CD4-positive, alpha-beta T cell treated with Interferon alpha-2 for 1 hour (primary cell): ENCODE data around the gene CEP70.
A peak's percentile ranks its signal among the peaks of the same experiment; 100 is the strongest.
"Not testable (repeated sequence)": the region's sequence is repeated elsewhere in the genome, so short reads cannot be mapped to it uniquely, and the experiment has no call there.

ENCODE experiments used
- DNase-seq, 2 donors: peaks; one replicate each; pipeline ENCODE4 v3.0.0-alpha.2; 2020 to 2022

The CEP70 gene

DNA sequence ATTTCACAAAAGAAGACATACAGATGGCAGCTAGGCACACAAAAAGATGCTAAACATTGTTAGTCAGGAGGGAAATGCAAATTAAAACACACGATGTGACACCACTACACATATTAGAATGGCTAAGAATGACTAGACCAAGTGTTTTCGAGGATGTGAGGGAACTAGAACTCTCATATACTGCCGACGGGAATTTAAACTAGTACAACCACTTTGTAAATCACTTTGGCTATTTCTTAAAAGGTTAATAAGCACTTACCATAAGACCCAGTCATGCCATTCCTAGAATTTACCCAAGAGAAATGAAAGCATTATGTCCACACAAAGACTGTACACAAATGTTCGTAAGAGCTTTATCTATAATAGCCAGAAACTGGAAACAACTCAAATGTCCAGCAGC is 5.6 kb downstream of the CEP70 start:
- no peak for DNase-seq

DNA sequence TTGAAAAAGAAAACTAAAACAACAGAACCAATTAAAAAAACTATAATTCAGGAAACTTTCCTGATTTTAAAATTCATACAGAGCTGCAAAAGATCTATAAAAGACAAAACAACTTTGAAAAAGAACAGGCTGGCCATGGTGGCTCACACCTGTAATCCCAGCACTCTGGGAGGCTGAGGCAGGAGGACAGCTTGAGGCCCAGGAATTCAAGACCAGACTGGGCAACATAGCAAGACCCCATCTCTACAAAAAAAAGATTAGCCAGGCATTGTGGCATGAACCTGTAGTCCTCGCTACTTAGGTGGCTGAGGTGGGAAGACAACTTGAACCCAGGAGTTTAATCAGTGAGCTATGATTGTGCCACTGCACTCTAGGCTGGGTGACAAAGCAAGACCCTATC is 6.7 kb downstream of the CEP70 start:
- no peak for DNase-seq

DNA sequence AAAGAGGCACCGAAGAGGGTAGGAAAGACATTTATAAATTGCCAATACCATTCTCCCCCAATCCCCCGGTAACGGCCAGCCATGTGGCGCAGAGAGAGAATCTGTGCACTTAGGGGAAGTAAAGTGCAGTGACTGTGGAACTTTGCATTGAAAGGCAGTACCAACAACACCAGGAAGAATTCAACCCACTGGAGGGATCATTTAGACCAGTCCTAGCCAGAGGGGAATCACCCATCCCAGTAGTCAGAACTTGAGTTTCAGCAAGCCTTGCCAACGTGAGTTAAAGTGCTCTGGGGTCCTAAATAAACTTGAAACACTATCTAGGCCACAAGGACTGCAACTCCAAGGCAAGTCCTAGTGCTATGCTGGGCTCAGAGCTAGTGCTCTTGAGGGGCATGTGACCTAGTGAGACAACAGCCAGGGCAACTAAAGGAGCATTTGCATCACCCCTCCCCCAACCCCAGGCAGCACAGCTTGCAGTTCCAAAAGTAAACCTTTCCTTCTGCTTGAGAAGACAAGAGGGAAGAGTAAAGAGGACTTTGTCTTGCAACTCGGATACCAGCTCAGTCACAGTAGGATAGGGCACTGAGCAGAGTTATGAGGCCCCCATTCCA is 15.0 kb downstream of the CEP70 start:
- no peak for DNase-seq

DNA sequence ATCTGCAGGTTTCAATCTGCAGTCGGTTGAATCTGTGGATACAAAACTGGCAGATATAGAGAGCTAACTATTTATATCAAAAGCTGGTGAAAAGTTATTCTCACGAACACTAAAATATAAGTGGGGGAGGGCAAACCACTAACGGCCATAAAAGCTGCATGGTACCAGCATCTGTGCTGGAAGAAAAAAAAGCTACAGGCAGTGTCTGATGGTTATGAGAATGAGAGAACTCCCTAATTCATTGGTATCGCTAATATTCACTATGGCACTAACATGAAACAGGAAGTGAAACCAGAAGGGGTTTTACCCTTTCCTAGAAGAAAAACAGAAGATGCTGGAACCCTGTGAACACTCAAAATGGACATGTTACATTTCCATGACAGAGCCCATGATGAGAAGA is 15.9 kb downstream of the CEP70 start:
- peak in 1 of 2 donors; percentile 21 for DNase-seq

DNA sequence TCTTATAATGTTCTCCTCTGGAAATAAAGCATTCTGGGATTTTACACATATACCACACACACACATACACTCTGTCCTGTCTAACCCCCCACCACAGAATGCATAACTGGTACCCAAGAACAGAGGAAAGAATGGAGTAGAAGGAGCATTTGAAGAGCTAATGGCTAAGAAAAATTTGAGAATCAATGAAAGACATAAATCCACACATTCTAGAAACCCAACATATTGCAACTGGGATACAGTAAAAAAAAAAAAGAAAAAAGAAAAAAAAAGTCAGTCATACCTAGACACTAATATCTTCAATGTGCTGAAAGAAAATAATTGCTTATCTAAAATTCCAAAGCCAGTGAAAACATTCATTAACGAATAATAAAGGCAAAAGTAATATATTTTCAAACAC is 20.9 kb downstream of the CEP70 start:
- no peak for DNase-seq

DNA sequence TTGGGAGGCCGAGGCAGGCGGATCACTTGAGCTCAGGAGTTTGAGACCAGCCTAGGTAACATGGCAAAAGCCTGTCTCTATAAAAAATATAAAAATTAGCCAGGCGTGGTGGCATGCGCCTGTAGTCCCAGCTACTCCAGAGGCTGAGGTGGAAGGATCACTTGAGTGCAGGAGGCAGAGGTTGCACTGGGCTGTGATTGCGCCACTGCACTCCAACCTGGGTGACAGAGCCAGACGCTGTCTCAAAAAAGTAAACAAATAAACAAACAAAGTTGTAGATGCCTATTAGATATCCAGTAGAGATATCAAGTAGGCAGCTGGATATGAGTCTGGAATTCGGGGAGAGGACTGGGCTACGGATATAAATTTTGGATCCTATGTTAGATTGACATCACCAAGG is 24.4 kb downstream of the CEP70 start:
- DNase-seq: not testable (repeated sequence)

DNA sequence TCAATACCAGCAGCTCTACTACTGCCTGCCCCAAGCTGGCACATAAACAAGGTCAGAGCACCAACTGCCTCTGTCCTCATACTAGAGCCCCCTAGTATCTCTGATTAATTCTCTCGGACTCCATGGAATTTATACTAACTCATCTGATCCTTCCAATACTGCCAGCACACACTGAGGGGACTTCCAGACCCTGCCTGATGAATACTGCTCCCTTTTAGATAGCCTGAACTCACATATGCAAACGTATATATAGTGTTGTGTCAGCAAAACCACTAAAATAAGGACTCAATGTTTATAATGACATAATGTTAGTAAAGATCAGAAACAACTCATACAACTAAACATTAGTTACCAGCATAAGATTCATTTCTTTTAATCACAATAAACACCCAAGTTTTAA is 25.0 kb downstream of the CEP70 start:
- no peak for DNase-seq

DNA sequence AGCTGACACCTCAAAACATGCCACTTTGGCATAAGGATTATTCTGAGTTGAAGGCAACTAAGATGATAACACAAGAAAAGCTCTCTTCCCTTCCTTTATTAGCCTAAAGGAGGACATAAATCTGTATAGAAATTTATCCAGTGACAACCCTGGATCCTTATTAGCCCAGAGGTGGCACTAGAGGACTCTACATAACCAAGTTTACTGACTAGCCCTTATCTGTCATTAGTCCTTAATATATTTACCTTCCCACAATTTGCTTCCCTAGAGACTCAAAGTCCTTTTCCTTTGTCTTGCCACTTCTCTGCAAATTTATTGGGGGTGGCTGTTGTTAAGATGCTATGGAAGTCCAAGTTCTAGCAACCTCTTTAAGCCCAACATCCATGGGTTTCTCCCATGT is 26.7 kb downstream of the CEP70 start:
- no peak for DNase-seq

DNA sequence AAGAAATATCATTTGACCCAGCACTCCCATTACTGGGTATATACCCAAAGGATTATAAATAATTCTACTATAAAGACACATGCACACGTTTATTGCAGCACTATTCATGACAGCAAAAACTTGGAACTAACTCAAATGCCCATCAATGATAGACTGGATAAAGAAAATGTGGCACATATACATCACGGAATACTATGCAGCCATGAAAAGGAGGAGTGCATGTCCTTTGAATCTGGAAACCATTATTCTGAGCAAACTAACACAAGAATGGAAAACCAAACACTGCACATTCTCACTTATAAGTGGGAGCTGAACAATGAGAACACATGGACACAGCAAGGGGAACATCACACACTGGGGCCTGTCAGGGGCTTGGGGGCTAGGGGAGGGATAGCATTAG is 27.8 kb downstream of the CEP70 start:
- not testable (repeated sequence) for DNase-seq

DNA sequence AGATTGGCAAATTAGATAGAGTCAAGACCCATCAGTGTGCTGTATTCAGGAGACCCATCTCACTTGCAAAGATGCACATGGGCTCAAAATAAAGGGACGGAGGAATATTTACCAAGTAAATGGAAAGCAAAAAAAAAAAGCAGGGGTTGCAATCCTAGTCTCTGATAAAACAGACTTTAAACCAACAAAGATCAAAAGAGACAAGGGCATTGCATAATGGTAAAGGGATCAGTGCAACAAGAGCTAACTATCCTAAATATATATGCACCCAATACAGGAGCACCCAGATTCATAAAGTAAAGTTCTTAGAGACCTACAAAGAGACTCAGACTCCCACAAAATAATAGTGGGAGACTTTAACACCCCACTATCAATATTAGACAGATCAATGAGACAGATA is 31.2 kb downstream of the CEP70 start:
- DNase-seq: not testable (repeated sequence)

DNA sequence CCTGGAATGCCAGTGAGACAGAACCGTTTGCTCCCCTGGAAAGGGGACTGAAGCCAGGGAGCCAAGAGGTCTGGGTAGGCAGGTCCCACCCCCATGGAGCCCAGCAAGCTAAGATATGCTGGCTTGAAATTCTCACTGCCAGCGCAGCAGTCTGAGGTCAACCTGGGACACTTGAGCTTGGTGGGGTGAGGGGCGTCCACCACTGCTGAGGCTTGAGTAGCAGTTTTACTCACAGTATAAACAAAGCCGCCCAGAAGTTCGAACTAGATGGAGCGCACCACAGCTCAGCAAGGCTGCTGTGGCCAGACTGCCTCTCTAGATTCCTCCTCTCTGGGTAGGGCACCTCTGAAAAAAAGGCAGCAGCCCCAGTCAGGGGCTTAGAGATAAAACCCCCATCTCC is 33.6 kb downstream of the CEP70 start:
- no peak for DNase-seq

DNA sequence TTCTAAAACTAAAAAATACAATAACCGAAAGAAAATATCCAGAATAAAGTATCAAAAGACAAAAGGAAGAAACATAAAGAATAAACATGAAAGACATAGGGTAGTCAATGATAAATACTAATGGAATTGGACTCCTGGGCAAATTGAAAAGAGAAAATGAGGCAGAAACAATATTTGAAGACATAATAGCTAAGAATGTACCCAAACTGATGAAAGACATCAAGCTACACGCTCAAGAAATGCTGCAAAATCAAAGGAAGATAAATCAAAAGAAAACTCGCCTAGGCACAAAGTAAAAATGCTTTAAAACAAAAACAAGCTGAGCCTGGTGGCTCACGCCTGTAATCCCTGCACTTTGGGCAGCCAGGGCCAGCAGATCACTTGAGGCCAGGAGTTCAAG is 34.9 kb downstream of the CEP70 start:
- DNase-seq: no peak

DNA sequence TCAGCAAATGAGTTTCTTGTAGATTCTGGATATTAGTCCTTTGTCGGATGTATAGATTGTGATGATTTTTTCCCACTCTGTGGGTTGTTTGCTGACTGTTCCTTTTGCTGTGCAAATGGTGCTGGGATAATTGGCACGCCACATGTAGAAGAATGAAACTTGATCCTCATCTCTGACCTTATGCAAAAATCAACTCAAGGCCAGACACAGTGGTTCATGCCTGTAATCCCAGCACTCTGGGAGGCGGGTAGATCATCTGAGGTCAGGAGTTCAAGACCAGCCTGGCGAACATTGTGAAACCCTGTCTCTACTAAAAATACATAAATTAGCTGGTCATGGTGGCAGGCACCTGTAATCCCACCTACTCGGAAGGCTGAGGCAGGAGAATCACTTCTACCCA is 39.3 kb downstream of the CEP70 start:
- DNase-seq: not testable (repeated sequence)

DNA sequence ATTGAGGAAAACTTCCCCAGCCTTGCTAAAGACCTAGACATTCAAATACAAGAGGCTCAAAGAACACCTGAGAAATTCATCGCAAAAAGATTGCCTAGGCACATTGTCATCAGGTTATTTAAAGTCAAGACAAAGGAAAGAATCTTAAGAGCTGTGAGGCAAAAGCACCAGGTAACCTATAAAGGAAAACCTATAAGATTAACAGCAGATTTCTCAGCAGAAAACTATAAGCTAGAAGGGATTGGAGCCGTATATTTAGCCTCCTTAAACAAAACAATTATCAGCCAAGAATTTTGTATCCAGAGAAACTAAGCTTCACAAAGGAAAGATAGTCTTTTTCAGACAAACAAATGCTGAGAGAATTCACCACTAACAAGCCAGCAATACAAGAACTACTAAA is 43.1 kb downstream of the CEP70 start:
- DNase-seq: not testable (repeated sequence)

DNA sequence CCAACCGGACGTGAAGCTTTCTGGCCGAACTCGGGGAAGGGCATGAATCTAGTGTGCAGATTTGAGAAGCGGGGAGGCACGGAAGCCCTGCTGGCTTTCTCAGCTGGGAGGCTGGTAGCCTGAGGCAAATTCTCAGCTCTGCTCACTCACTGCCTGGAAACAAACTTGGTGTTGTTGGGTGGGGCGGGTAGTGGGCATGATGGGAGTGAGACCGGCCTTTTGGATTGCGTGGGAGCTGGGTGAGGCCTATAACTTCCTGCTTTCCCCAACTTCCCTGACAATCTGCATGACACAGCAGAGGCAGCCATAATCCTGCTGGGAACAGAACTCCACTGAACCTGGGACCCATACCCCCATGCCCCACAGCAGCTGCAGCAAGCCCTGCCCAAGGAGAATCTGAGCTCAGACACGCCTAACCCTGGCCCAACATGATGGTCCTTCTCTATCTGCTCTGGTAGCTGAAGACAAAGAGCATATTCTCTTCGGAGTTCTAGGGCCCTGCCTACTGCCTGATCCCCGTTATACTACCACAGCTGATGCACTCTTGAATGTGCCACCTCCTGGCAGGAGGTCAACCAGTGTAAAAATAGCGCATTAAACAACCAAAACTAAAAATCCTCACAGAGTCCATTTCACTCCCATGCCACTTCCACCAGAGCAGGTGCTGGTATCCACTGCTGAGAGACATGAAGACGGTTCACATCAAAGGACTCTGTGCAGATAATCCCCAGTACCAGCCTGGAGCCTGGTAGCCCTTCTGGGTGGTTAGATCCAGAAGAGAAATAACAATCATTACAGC is 44.7 kb downstream of the CEP70 start:
- DNase-seq: no peak

DNA sequence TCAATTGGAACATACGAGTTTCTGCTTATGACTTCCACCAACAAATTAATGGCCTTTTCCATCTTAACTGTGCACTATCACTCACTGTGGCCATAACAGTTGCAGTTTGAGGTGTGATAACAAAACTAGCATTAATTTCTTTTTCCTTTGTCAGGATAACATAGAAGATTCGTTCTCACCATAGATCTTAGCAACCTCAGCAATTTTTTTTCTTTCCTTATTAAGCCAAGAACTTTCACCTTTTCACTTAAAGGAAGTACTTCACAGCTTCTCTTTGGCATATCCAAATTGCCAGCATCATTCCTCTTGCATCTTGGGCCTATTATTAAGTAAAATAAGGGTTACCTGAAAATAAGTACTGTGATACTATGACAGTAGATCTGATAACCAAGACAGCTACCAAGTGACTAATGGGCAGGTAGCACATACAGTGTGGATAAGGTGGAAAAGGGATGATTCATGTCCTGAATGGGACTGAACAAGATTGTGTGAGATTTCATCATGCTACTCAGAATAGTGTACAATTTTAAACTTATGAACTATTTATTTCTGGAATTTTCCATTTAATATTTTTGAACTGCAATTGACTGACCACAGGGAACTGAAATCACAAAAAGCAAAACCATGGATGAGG is 46.6 kb downstream of the CEP70 start:
- DNase-seq: no peak

DNA sequence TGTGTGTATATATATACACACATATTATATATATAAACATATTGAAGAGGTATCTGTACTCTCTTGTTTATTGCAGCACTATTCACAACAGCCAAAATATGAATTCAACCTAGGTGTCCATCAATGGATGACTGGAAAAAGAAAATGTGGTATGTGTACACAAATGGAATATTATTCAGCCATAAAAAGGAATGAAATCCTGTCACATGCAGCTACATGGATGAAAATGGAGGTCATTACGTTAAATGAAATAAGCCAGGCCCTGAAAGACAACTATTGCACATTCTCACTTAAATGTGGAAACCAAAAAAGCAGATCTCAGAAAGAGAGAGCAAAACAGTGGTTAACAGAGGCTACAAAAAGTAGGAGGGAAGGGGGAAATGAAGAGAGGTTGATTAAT is 49.5 kb downstream of the CEP70 start:
- no peak for DNase-seq

DNA sequence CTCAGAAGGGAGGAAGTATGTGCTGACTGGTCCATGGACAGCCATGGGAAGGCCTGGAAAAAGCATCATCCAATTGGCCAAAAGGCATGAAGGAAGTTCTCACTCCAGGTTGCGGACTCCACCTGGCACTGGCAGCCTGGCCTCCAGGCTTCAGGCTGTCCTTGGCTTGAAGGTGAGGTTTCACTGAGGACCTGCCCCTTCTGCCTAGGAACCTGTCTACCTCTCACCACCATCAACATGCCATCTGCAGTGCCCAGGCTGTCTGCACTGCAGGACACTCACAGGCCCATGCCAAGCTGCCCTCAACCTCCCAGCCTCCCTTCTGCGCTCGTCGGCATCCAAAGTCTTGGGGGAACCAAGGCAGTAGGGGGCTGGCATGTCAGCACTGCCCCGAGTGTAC is 51.1 kb downstream of the CEP70 start:
- no peak for DNase-seq

DNA sequence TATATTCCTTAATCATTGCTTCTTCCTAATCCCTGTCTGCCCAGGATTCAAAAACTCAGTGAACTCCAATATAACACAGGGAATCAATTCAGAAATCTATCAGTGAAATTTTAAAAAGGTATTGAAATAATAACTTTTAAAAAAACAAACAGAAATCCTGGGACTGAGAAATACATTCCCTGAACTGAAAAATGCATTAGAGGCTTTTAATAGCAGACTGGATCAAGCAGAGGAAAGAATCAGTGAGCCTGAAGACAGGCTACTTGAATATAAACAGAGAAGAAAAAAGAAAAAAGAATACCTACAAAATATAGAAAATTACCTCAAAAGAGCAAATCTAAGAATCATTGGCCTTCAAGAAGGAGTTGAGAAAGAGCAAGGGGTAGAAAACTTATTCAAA is 54.7 kb downstream of the CEP70 start:
- no peak for DNase-seq

DNA sequence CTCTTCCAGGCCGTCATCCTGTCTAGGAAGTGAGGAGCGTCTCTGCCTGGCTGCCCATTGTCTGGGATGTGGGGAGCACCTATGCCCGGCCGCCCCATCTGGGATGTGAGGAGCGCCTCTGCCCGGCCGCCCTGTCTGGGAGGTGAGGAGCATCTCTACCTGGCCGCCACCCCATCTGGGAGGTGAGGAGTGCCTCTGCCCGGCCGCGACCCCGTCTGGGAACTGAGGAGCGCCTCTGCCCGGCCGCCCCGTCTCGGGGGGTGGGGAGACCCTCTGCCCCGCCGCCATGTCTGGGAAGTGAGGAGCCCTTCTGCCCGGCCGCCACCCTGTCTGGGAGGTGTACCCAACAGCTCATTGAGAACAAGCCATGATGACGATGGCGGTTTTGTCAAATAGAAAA is 72.6 kb downstream of the CEP70 start:
- not testable (repeated sequence) for DNase-seq

DNA sequence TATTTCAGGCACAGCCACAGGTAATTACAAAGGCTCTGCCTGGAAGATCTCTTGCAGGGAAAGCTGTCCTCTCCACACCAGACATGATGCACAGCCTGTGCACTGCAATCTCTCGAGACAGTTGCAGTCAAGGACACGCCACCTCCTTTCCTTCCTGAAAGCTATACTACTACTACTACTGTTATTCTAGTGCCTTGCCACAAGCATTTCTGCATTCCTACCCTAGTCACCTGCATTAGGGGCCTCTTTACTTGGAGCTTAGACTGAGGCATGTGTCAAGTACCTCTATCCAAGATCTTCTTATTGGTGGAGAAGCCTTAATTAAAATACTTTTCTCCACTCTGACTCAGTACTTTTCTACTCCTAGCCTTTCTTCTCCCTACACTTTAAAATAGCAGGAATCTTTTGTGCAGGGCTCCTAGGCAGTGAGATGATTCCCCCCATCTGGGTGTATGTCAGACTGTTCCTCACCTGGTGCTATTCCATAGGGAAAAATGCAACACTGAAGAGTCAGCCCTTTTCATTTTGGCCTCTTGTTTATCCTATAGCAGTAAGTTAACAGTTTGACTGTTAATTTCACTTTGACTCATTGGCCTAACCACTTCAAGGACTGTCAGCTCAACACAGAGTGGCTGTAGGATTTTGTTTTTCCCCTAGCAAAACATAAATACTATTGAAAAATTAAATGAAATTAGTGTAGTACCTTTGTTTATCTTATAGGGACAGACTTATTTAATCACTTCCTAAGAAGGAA is 80.8 kb downstream of the CEP70 start:
- no peak for DNase-seq

DNA sequence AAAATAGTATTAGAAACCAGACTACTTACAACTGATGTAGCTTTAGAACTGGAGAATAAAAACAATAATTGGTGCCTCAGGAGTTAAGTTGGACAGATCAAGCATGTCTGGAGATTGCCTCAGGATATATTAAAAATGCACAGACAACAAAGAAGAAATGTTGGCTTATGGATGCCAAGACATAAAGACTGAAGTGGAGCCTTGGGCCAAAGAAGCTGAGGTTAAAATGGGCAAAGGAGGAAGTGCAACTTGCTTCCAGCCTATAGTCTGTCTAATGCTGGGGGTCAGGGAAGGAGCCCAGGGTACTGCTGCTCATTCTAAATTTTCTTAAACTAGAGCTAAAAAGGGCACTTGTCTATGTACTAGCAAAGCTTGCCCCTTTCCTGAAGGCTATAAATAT is 82.1 kb downstream of the CEP70 start:
- no peak for DNase-seq

DNA sequence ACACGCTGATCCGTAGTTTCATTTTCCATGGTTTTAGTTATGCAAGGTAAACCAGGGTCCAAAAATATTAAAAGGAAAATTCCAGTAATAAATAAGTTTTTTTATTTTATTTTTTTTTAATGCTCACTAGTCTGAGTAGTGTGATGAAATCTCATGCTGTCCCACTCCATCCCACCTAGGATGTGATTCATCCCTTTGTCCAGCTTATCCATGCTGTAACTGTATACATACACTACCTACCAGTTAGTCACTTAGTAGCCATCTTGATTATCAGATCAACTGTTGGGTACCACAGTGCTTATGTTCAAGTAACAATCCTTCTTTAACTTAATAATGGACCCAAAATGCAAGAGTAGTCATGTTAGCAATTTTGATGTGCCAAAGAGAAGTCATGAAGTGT is 84.5 kb downstream of the CEP70 start:
- no peak for DNase-seq

DNA sequence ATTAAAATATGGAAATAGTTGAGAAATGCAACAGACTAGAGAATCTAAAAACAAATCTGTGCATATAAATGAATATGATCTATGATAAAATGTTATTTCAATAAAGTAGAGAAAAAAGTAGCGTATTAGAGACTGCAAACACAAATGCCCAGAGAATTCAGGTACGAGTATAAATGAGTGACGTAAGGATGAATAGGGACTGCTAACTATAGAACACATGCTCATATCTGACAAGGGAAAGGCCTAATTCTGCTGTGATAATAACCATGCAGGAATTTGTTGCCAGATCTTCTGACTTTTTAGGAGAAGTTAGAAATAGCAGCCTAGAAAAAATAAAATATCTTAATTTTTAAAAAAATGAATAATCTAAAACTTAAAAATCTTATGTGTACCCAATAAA is 86.5 kb downstream of the CEP70 start:
- DNase-seq: no peak
